Measurements from ENCODE around the gene SLX9. TPM values are rescaled to one million over a fixed set of nuclear protein-coding genes. Genes with fewer than 3 reads are reported as not detected.
"Not testable (repeated sequence)": the region's sequence is repeated elsewhere in the genome, so short reads cannot be mapped to it uniquely, and the experiment has no call there.

Gene SLX9
- polyA plus RNA-seq, 3 donors: 12.6 to 23.3 (median 19.8) TPM

- no peak for DNase-seq (ENCODE audit: extremely low read depth in 1 of 11, low read depth in 9 of 11, low spot score in 4 of 11)
These were observed 24.6 kb downstream of the SLX9 start for GRCh38 chr21:44964381-44964780.

GRCh38 chr21:44965251-44966022 is 25.6 kb downstream of the SLX9 start:
- no peak for DNase-seq (ENCODE audit: extremely low read depth in 1 of 11, low read depth in 9 of 11, low spot score in 4 of 11)

- no peak for DNase-seq (ENCODE audit: extremely low read depth in 1 of 11, low read depth in 9 of 11, low spot score in 4 of 11)
These were observed 26.6 kb downstream of the SLX9 start for GRCh38 chr21:44966135-44967081.

- no peak for DNase-seq (ENCODE audit: extremely low read depth in 1 of 11, low read depth in 9 of 11, low spot score in 4 of 11)
These were observed 27.5 kb downstream of the SLX9 start for GRCh38 chr21:44967082-44968047.

GRCh38 chr21:44969066-44969670 is 29.3 kb downstream of the SLX9 start:
- no peak for DNase-seq (ENCODE audit: extremely low read depth in 1 of 11, low read depth in 9 of 11, low spot score in 4 of 11)

GRCh38 chr21:44969931-44970755 is 30.3 kb downstream of the SLX9 start:
- DNase-seq (ENCODE audit: extremely low read depth in 1 of 11, low read depth in 9 of 11, low spot score in 4 of 11): no peak

- no peak for DNase-seq (ENCODE audit: extremely low read depth in 1 of 11, low read depth in 9 of 11, low spot score in 4 of 11)
These were observed 31.2 kb downstream of the SLX9 start for GRCh38 chr21:44970766-44971671.

GRCh38 chr21:44971672-44971995 is 31.8 kb downstream of the SLX9 start:
- no peak for DNase-seq (ENCODE audit: extremely low read depth in 1 of 11, low read depth in 9 of 11, low spot score in 4 of 11)

GRCh38 chr21:44972301-44972814 is 32.5 kb downstream of the SLX9 start:
- DNase-seq (ENCODE audit: extremely low read depth in 1 of 11, low read depth in 9 of 11, low spot score in 4 of 11): no peak

- no peak for DNase-seq (ENCODE audit: extremely low read depth in 1 of 11, low read depth in 9 of 11, low spot score in 4 of 11)
These were observed 33.0 kb downstream of the SLX9 start for GRCh38 chr21:44972821-44973220.

GRCh38 chr21:44973598-44973997 is 33.8 kb downstream of the SLX9 start:
- no peak for DNase-seq (ENCODE audit: extremely low read depth in 1 of 11, low read depth in 9 of 11, low spot score in 4 of 11)

GRCh38 chr21:44974676-44975075 is 34.8 kb downstream of the SLX9 start:
- no peak for DNase-seq (ENCODE audit: extremely low read depth in 1 of 11, low read depth in 9 of 11, low spot score in 4 of 11)

- no peak for DNase-seq (ENCODE audit: extremely low read depth in 1 of 11, low read depth in 9 of 11, low spot score in 4 of 11)
These were observed 36.1 kb downstream of the SLX9 start for GRCh38 chr21:44975720-44976555.

- DNase-seq (ENCODE audit: extremely low read depth in 1 of 11, low read depth in 9 of 11, low spot score in 4 of 11): not testable (repeated sequence)
These were observed 36.9 kb downstream of the SLX9 start for GRCh38 chr21:44976556-44977393.
